HepG2 (cell line): Measurements from ENCODE around the gene CLDN7. TPM values are rescaled to one million over a fixed set of nuclear protein-coding genes. Genes with fewer than 3 reads are reported as not detected.

Source experiments
- ATAC-seq: fragments of 200-7000 bp; cut with Tn5 transposase; 3 replicates; pipeline ENCODE4 v1.9.1; 2020; ENCODE audit warnings: mild to moderate bottlenecking, moderate library complexity
- BruUV-seq: library from RNA; stranded (reverse); fragments of 400-500 nt; replicated peaks from 2 replicates; lab custom pipeline; 2021; lab: Mats Ljungman, UMichigan
- CTCF ChIA-PET: fragments of 300-600 bp; formaldehyde crosslinking; extraction: SDS; loops from one replicate; lab custom pipeline; 2021; ENCODE audit warnings: low total read pairs, inconsistent platforms, low intra/inter-chr PET ratio; lab: Yijun Ruan, JAX
- POLR2A ChIA-PET: fragments of 350-600 bp; sonication (Branson Sonifier 250); formaldehyde crosslinking; loops from one replicate; lab custom pipeline; 2020; ENCODE audit warnings: antibody characterized with exemption, inconsistent platforms; lab: Yijun Ruan, JAX
- DNase-seq: peaks from one replicate; pipeline ENCODE4 v3.0.0-alpha.2; 2015; ENCODE audit warnings: low spot score
- FAIRE-seq: peaks from 3 replicates; lab custom pipeline; 2011; peaks lifted over from hg19 to GRCh38; lab: Jason Lieb, UNC
- H2AFZ ChIP-seq: one replicate; pipeline ENCODE4 v1.6.1; 2011; ENCODE audit warnings: low read length, inconsistent platforms
- H3K27ac ChIP-seq: fragments of 300-600 bp; 3 replicates; pipeline ENCODE4 v1.8.0; 2011; ENCODE audit warnings: mixed run types, mild to moderate bottlenecking, mixed read lengths, low read length, inconsistent platforms; ENCODE audit not compliant: insufficient read depth; ENCODE audit errors: extremely low read length
- H3K27me3 ChIP-seq, 2 experiments: fragments of 200-600 bp in 1 of 2; 2 replicates in 1 of 2; 3 replicates in 1 of 2; pipeline versions ENCODE4 v1.6.0 to v1.8.0; 2011; ENCODE audit warnings: low read length in 2 of 2, mild to moderate bottlenecking in 2 of 2, moderate library complexity in 2 of 2, inconsistent platforms in 1 of 2; ENCODE audit not compliant: insufficient read depth in 2 of 2, control insufficient read depth in 1 of 2
- H3K36me3 ChIP-seq, 2 experiments: fragments of 200-600 bp in 1 of 2; replicated peaks in 1 of 2; 2 replicates in 1 of 2; 3 replicates in 1 of 2; pipeline versions ENCODE4 v1.5.1 to v1.8.0; 2011; ENCODE audit warnings: low read length in 2 of 2, inconsistent platforms in 1 of 2; ENCODE audit not compliant: insufficient read depth in 2 of 2, control insufficient read depth in 1 of 2
- H3K4me1 ChIP-seq: 2 replicates; pipeline ENCODE4 v1.5.1; 2012; ENCODE audit warnings: low read length, inconsistent platforms; ENCODE audit not compliant: insufficient read depth
- H3K4me2 ChIP-seq: 2 replicates; pipeline ENCODE4 v1.6.0; 2011; ENCODE audit warnings: low read depth, low read length, inconsistent platforms
- H3K4me3 ChIP-seq, 3 experiments: fragments of 200-600 bp in 1 of 3; sonication (generic), shearing (Covaris generic) in 1 of 3; replicated peaks in 1 of 3; 2 replicates each; pipeline ENCODE4 v1.5.1; 2011 to 2016; ENCODE audit warnings: low read length in 3 of 3, inconsistent platforms in 2 of 3, low read depth in 2 of 3, mild to moderate bottlenecking in 2 of 3, control low read depth in 1 of 3, mixed read lengths in 1 of 3; ENCODE audit not compliant: insufficient read depth in 1 of 3
- H3K79me2 ChIP-seq: one replicate; pipeline ENCODE4 v1.6.1; 2011; ENCODE audit warnings: low read length, inconsistent platforms; ENCODE audit not compliant: insufficient read depth
- H3K9ac ChIP-seq: 2 replicates; pipeline ENCODE4 v1.6.0; 2011; ENCODE audit warnings: mild to moderate bottlenecking, low read depth, low read length, inconsistent platforms; ENCODE audit not compliant: insufficient read depth
- H3K9me3 ChIP-seq: 2 replicates; pipeline ENCODE4 v1.5.1; 2012; ENCODE audit warnings: mild to moderate bottlenecking, low read length
- H4K20me1 ChIP-seq: 2 replicates; pipeline ENCODE4 v1.6.0; 2011; ENCODE audit warnings: inconsistent platforms, mild to moderate bottlenecking, low read length, moderate library complexity; ENCODE audit not compliant: insufficient read depth
- HOXD1 ChIP-seq: sonication (generic); formaldehyde crosslinking; IDR thresholded peaks from 2 replicates; pipeline ENCODE4 v1.5.0; 2020; ENCODE audit warnings: missing genetic modification reagents
- KDM5B ChIP-seq: sonication (generic); formaldehyde crosslinking; IDR thresholded peaks from 2 replicates; pipeline ENCODE4 v1.4.0; 2020; ENCODE audit warnings: missing genetic modification reagents, mild to moderate bottlenecking, borderline replicate concordance
- POLR2G ChIP-seq: fragments of 200-400 bp; formaldehyde crosslinking; IDR thresholded peaks from 2 replicates; pipeline ENCODE4 v1.6.1; 2018; ENCODE audit warnings: mild to moderate bottlenecking, low read depth, low read length, moderate library complexity
- ZC3H4 ChIP-seq: sonication (generic); formaldehyde crosslinking; IDR thresholded peaks from 2 replicates; pipeline ENCODE4 v1.4.0; 2020; ENCODE audit warnings: missing genetic modification reagents, borderline replicate concordance
- ZNF44 ChIP-seq: sonication (generic); formaldehyde crosslinking; IDR thresholded peaks from 2 replicates; pipeline ENCODE4 v1.5.1; 2020; ENCODE audit warnings: mild to moderate bottlenecking, missing genetic modification reagents
- ZNF607 ChIP-seq: sonication (generic); formaldehyde crosslinking; IDR thresholded peaks from 2 replicates; pipeline ENCODE4 v1.5.1; 2020; ENCODE audit warnings: missing genetic modification reagents, mild to moderate bottlenecking, borderline replicate concordance
- WGBS: methylation state at CpG from one replicate; pipeline ENCODE4 v1.1.6; 2017; ENCODE audit warnings: low lambda C conversion rate; 5-methylcytosine and 5-hydroxymethylcytosine counted together
- in situ Hi-C: cut with HindIII; loops from 2 replicates; pipeline ENCODE4 v1.10.0; 2017; ENCODE audit warnings: low pct_unique_long_range_greater_than_20kb; ENCODE audit not compliant: extremely low pct_ligation_motif_present
- intact Hi-C: fragments of 100-400 bp; cut with micrococcal nuclease; formaldehyde crosslinking; loops from one replicate; pipeline ENCODE4 v1.10.0; 2022; ENCODE audit not compliant: unreplicated experiment
- polyA plus RNA-seq, 8 experiments: library from polyadenylated mRNA; depleted of rRNA in 3 of 8; stranded (reverse) in 7 of 8; unstranded in 1 of 8; fragments of >200 nt; fragmentation: Illumina TruSeq in 4 of 8; extraction: Trizol in 4 of 8; gene quantifications; 2 replicates each; pipeline versions ENCODE4 v1.2.1 to v1.2.3, GENCODE V29; 2011 to 2016; ENCODE audit warnings: low read depth in 4 of 8, missing spikeins in 1 of 8, mixed read lengths in 1 of 8; ENCODE audit not compliant: insufficient read depth in 1 of 8
- total RNA-seq, 5 experiments: library from RNA; depleted of rRNA; stranded (reverse); fragments of >200 nt; fragmentation: Illumina TruSeq; extraction: Trizol; gene quantifications; 2 replicates each; pipeline ENCODE4 v1.2.3, GENCODE V29; 2016; ENCODE audit warnings: low read depth in 1 of 5
- TF ChIP-seq, protein P1 (sequence below): sonication (generic); formaldehyde crosslinking; IDR thresholded peaks from 2 replicates; pipeline ENCODE4 v1.5.1; 2020; ENCODE audit warnings: mild to moderate bottlenecking, missing genetic modification reagents, moderate library complexity

Gene CLDN7
- total and polyA plus RNA-seq, 2 of the 13 experiments (the other 11 are each of a cell fraction or from before 2014, with no cell fraction given) = not detected

- no peaks in the 10 kb centered on the region for H3K9me3 ChIP-seq
- H3K79me2 ChIP-seq = no peaks in the 10 kb centered on the region
- POLR2A ChIA-PET = interaction anchor here (1.0 to 3.5 kb wide), 3 partner anchors 10 to 26 kb away, joined by 4 to 35 read pairs (median 5); partner anchors contain the start of genes DVL2, GABARAP and PHF23
- 94% methylated on average over 3 of the region's 4 CpGs for WGBS
- no peaks in the 10 kb centered on the region for H4K20me1 ChIP-seq
- FAIRE-seq = no peak
- no TSS peak for BruUV-seq
- H3K4me2 ChIP-seq = no peak overlapping the region
- H3K4me1 ChIP-seq = peaks cover 59% of the 10 kb centered on the region
- no peak overlapping the region for H3K4me3 ChIP-seq
- no peak overlapping the region for H2AFZ ChIP-seq
- no peak for ATAC-seq
- H3K27ac ChIP-seq = no peak overlapping the region
- in situ Hi-C loops (no loop called here), intact Hi-C loops (no loop called here)
- peaks cover 2 to 3% of the 10 kb centered on the region in 2 experiments; a peak in 3 of 5 replicates for H3K36me3 ChIP-seq
- H3K9ac ChIP-seq = no peak overlapping the region
- no peak for DNase-seq
- TF ChIP-seq POLR2G (0 out of 2 replicates have a peak, but pooled peaks have one; percentile 60), ZNF607 (CRISPR knock-in tag) (no peak)
- no peaks in the 10 kb centered on the region for H3K27me3 ChIP-seq
- CTCF ChIA-PET = no interaction called here
These were observed 2.1 kb downstream of the CLDN7 start for GRCh38 chr17:7260151-7260550.

DNA sequence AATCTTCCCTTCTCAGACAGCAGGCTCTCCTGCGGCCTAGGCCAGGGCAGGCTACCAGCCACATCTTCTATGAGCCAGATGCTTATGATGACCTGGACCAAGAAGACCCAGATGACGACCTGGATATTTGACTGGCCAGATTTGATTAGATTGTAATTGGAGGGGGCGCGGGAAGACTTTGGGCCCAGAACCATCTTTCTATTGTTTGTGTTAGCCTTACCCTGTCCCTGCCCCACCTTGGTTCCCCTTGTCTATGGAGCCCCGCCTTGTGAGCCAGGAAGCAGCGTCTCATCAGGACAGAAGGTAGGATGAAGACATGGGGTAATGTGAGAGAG lies 2.8 kb downstream of the CLDN7 start:
- H3K9ac ChIP-seq = peak overlapping the region; percentile 43; the same call in 1 of the 2 replicates
- H3K4me3 ChIP-seq = peak overlapping the region in 1 of 3 experiments; percentile 50; a peak in 2 of 6 replicates
- intact Hi-C loops (no loop called here), in situ Hi-C loops (no loop called here)
- FAIRE-seq (no peak), DNase-seq (no peak), ATAC-seq (no peak)
- H3K36me3 ChIP-seq = peaks cover 4 to 9% of the 10 kb centered on the region in 2 experiments; a peak in 4 of 5 replicates
- ChIA-PET CTCF (no interaction called here), POLR2A (interaction anchor here (0.6 to 3.5 kb wide), 9 partner anchors 18 to 368 kb away, joined by 3 to 35 read pairs (median 5); partner anchors contain the start of genes DVL2, GABARAP, NEURL4 and PHF23)
- peak overlapping the region; percentile 70 for H3K27ac ChIP-seq
- H2AFZ ChIP-seq = no peak overlapping the region
- no peaks in the 10 kb centered on the region for H3K27me3 ChIP-seq
- no peaks in the 10 kb centered on the region for H4K20me1 ChIP-seq
- WGBS = 91% methylated on average over 5 of the region's 6 CpGs
- peaks cover 2% of the 10 kb centered on the region for H3K79me2 ChIP-seq
- no peaks in the 10 kb centered on the region for H3K9me3 ChIP-seq
- TF ChIP-seq ZC3H4 (CRISPR knock-in tag) (0 out of 2 replicates have a peak, but pooled peaks have one; percentile 17), KDM5B (0 out of 2 replicates have a peak, but pooled peaks have one; percentile 4), HOXD1 (CRISPR knock-in tag) (no peak), ZNF44 (CRISPR knock-in tag) (0 out of 2 replicates have a peak, but pooled peaks have one; percentile 0)
- TF ChIP-seq, protein P1, sequence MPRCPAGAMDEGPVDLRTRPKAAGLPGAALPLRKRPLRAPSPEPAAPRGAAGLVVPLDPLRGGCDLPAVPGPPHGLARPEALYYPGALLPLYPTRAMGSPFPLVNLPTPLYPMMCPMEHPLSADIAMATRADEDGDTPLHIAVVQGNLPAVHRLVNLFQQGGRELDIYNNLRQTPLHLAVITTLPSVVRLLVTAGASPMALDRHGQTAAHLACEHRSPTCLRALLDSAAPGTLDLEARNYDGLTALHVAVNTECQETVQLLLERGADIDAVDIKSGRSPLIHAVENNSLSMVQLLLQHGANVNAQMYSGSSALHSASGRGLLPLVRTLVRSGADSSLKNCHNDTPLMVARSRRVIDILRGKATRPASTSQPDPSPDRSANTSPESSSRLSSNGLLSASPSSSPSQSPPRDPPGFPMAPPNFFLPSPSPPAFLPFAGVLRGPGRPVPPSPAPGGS (CRISPR knock-in tag) = peak; percentile 12; the same call in 1 of the 2 replicates
- BruUV-seq = no TSS peak
- H3K4me1 ChIP-seq = peaks cover 53% of the 10 kb centered on the region
- H3K4me2 ChIP-seq = peak overlapping the region; percentile 77
